ENCODE measurements around the gene GRID1. TPM values are rescaled to one million over a fixed set of nuclear protein-coding genes. Genes with fewer than 3 reads are reported as not detected.

GRID1 gene
- total and polyA plus RNA-seq, 8 donors, result 0.31 to 8.5 (median 1.0) TPM; not detected in 1

DNA sequence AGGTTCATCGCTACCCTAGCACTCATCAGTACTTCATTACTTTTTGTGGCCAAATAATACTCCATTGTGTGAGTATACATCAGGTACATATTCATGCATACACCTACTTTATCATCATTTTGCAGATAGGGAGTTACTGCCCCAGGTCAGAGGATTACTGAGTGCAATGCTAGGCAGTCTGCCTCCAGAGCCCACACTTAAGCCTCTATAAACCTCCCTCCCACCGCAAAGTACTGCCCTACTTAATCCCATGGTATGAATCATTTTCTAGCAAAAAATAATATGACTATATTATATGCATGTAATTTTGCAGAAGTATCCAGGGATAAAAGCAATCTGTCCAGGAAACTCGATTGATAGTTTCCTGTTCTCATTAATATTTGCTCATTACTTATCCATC lies 194.3 kb downstream of the GRID1 start:
- H3K36me3 ChIP-seq, result no peaks in the 10 kb centered on the region
- WGBS, 5 donors, result 74 to 84% (median 77%) methylated on average over 3 of the region's 3 CpGs
- H3K27ac ChIP-seq, result no peak overlapping the region
- H3K27me3 ChIP-seq, result peaks cover 0 to 3% (median 0%) of the 10 kb centered on the region in 3 donors
- TF ChIP-seq, protein P1, sequence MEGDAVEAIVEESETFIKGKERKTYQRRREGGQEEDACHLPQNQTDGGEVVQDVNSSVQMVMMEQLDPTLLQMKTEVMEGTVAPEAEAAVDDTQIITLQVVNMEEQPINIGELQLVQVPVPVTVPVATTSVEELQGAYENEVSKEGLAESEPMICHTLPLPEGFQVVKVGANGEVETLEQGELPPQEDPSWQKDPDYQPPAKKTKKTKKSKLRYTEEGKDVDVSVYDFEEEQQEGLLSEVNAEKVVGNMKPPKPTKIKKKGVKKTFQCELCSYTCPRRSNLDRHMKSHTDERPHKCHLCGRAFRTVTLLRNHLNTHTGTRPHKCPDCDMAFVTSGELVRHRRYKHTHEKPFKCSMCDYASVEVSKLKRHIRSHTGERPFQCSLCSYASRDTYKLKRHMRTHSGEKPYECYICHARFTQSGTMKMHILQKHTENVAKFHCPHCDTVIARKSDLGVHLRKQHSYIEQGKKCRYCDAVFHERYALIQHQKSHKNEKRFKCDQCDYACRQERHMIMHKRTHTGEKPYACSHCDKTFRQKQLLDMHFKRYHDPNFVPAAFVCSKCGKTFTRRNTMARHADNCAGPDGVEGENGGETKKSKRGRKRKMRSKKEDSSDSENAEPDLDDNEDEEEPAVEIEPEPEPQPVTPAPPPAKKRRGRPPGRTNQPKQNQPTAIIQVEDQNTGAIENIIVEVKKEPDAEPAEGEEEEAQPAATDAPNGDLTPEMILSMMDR (IDR thresholded peaks at IDR 0.05), result no peak
- no peak for TF ChIP-seq POLR2AphosphoS5 (IDR thresholded peaks at IDR 0.05)
- no peak for TF ChIP-seq POLR2A (IDR thresholded peaks at IDR 0.05)
- no peak for TF ChIP-seq EP300 (IDR thresholded peaks at IDR 0.05)
- no peak for DNase-seq
- H3K4me1 ChIP-seq, result no peaks in the 10 kb centered on the region
- intact Hi-C loops (cut with DNase I; ENCODE audit: low total_unique reads), result no loop called here
- no peaks in the 10 kb centered on the region for H3K9me3 ChIP-seq
- H3K4me3 ChIP-seq, result no peak overlapping the region

DNA sequence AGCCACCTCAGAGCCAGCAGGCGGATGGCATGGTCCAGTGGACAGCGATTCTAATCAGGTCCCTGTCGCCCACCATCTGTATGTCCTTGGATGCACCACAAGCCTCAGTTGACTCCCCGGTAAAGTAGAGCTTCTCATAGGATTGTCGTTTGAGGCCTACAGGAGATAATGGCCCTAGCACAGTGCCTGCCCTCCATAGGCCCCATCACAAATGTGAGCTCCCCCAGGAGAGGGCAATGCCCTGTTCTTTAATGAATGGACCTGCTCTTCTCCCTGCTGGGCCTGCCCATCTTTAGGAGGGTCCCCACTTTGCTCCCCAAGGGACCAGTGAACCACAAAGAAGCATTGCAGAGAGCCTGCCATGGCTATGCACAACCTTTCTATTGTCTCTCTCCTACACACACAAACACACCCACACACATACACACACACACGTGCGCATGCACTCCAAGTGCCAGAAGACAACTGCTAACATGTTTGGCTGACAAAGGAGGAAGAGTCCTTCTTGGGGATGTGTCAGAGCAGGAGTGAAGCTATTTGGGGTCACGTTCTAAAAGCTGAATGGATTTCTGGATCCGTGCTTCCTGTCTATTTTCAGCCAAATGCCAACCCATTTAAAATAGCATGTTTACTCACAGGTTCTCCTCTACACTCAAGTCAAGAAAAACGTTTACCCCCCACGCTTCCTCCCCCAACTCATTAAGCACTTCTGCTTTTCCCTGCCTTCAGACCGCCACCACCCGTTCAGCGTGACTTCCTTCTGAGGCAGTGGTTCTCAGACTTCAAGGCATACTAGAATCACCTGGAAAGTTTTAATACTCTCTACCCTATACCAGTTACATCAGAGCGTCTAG lies 196.1 kb downstream of the GRID1 start:
- Histone ChIP-seq H3K9me3 (no peaks in the 10 kb centered on the region), H3K4me1 (no peaks in the 10 kb centered on the region), H3K27ac (no peak overlapping the region), H3K27me3 (peaks cover 0 to 3% (median 0%) of the 10 kb centered on the region in 3 donors), H3K36me3 (no peaks in the 10 kb centered on the region), H3K4me3 (no peak overlapping the region)
- no peak for DNase-seq
- intact Hi-C loops (cut with DNase I; ENCODE audit: low total_unique reads), result no loop called here
- TF ChIP-seq POLR2A (IDR thresholded peaks at IDR 0.05) (no peak), POLR2AphosphoS5 (IDR thresholded peaks at IDR 0.05) (no peak), EP300 (IDR thresholded peaks at IDR 0.05) (no peak)
- TF ChIP-seq, protein P1 (IDR thresholded peaks at IDR 0.05), result no peak
- WGBS, 5 donors, result 71 to 78% (median 77%) methylated on average over 10 to 15 of the region's 15 CpGs

DNA sequence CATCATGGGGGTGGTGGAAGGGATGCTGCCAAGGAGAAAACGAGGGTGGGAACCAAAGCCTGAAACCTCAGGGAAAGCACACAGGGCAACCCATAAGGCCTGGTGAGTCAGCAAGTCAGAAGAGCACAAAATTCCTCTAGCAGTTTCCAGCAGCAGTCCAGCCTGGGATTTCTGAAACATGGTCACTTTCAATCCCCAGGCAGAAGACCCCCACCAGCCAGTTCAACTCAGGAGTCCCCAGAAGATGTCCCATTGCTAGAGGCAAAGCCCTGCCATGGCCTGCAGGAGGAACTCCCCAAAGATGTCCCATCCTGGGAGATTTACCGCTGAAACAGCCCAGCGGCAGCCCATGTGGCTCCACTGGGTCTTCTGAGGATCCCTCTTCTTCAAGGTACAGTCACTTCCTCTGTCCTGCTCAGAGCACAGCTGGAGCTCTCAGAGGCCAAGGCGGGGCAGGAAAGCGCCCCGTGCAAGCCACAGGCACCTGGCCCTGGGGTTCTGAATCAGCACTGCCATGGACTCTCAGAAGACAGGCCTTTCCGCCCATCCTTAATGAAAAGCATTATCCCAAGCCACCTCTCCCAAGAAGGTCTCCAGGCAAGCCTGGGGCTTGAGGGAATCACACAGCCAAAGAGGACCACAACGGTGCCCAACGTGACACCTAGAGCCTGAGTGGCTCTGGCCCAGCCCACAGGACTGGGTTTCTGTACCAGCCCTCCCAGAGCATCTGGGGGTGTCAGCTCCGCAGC lies 196.9 kb downstream of the GRID1 start:
- TF ChIP-seq, protein P1 (IDR thresholded peaks at IDR 0.05), result no peak
- TF ChIP-seq EP300 (IDR thresholded peaks at IDR 0.05), result no peak
- H3K4me1 ChIP-seq, result no peaks in the 10 kb centered on the region
- 79 to 82% (median 82%) methylated on average over 9 to 10 of the region's 10 CpGs for WGBS, 5 donors
- H3K4me3 ChIP-seq, result no peak overlapping the region
- no peak for DNase-seq
- no peak overlapping the region for H3K27ac ChIP-seq
- no peaks in the 10 kb centered on the region for H3K27me3 ChIP-seq
- H3K36me3 ChIP-seq, result no peaks in the 10 kb centered on the region
- intact Hi-C loops (cut with DNase I; ENCODE audit: low total_unique reads), result no loop called here
- H3K9me3 ChIP-seq, result no peaks in the 10 kb centered on the region

DNA sequence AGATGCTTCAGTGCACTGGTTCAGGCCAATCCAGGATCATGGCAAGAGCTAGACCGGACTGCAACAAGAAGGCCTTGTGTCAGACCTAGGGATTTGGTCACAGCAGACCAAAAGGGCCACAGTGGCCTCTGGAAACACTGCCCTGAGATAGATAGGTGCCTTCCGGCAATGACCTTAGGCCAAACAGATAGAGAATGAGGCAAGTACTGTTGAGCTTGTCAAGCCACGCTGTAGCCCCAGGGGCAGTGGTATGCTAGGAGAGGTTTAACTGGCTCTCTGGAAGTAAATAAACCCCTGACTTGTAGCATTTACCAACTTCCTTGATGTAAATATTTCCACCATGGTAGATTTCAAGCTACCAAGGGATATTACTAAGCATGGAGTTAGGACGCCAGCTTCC lies 197.5 kb downstream of the GRID1 start:
- DNase-seq, result no peak
- TF ChIP-seq, protein P1 (IDR thresholded peaks at IDR 0.05), result no peak
- TF ChIP-seq POLR2AphosphoS5 (IDR thresholded peaks at IDR 0.05) (no peak), POLR2A (IDR thresholded peaks at IDR 0.05) (no peak)
- 83 to 90% (median 85%) methylated on average over 4 of the region's 4 CpGs for WGBS, 5 donors
- Histone ChIP-seq H3K27me3 (no peaks in the 10 kb centered on the region), H3K27ac (no peak overlapping the region), H3K9me3 (no peaks in the 10 kb centered on the region), H3K4me3 (no peak overlapping the region), H3K4me1 (no peaks in the 10 kb centered on the region), H3K36me3 (no peaks in the 10 kb centered on the region)
- intact Hi-C loops (cut with DNase I; ENCODE audit: low total_unique reads), result no loop called here
